ENCODE results near the gene EFHD2. TPM values are rescaled to one million over a fixed set of nuclear protein-coding genes. Genes with fewer than 3 reads are reported as not detected.

The EFHD2 gene
- total RNA-seq, 1 donor from 2014 or later, result 26.0 TPM

DNA sequence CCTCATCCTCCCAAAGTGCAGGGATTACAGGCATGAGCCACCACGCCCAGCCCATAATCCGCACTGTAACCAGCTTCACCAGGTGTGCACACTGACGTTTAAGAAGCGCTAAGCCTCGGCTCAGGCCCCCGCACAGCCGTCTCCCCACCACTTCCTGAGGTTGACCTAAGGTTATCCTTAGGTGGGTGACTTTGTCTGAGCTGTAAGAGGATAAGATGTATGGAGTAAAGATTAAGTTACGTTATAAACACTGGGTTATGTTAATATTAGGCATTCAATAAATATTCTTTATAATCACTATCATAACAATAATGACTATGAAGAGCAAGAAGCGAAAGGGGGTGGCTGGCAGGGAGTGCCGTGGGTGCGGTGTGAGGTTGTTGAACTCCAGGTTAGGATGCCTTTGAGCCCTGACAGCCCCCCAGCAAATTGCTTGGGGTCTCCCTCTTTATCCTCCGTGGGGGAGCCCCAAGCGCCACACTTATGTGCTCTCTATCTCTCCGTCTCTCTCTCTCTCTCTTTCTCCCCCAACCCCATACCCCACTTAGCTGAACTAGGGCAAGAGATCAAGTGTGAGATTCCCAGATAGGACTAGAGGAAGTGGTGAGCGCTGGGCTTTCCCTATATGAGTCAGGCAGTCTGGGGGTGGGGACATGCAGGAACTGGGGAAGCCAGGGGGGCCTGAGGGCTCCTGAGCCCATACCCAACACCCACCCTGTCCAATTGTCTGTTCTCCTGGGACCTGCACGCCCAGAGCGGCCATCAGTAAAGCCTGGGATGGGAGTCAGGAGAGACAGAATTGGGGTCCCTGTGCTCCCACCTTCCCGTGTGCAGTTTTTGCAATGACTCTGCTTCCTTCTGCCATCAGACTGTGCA lies 7.6 kb downstream of the EFHD2 start:
- Histone ChIP-seq H3K4me2 (ENCODE audit: low read length) (peak overlapping the region; percentile 76), H3K4me3 (ENCODE audit: insufficient read depth, low read depth, low read length) (no peak overlapping the region), H2AFZ (ENCODE audit: low read depth, low read length) (no peak overlapping the region), H3K4me1 (ENCODE audit: insufficient read depth, low read length) (peaks cover 45% of the 10 kb centered on the region), H4K20me1 (ENCODE audit: insufficient read depth, low read length) (peaks cover 64% of the 10 kb centered on the region), H3K9me3 (ENCODE audit: insufficient read depth, low read depth, low read length) (no peaks in the 10 kb centered on the region), H3K27ac (ENCODE audit: low read depth, low read length) (peak overlapping the region; percentile 43), H3K9ac (ENCODE audit: low read length) (peak overlapping the region; percentile 17), H3K79me2 (ENCODE audit: insufficient read depth, low read length) (peaks cover 71% of the 10 kb centered on the region), H3K36me3 (ENCODE audit: insufficient read depth, low read length) (no peaks in the 10 kb centered on the region), H3K27me3 (ENCODE audit: insufficient read depth, low read length) (no peaks in the 10 kb centered on the region)
- peaks cover 27% of the 10 kb centered on the region for H3K4me1 Mint-ChIP-seq (ENCODE audit: low read depth, unreplicated experiment)
- peak overlapping the region; percentile 30 for H3K4me3 Mint-ChIP-seq (ENCODE audit: unreplicated experiment)
- H3K9me3 Mint-ChIP-seq (ENCODE audit: unreplicated experiment), result peaks cover 7% of the 10 kb centered on the region
- H3K27me3 Mint-ChIP-seq (ENCODE audit: low read depth, unreplicated experiment), result no peaks in the 10 kb centered on the region
- no peak for TF ChIP-seq EZH2 (IDR thresholded peaks at IDR 0.05; ENCODE audit: insufficient read depth, low read length)
- TF ChIP-seq, protein P1, sequence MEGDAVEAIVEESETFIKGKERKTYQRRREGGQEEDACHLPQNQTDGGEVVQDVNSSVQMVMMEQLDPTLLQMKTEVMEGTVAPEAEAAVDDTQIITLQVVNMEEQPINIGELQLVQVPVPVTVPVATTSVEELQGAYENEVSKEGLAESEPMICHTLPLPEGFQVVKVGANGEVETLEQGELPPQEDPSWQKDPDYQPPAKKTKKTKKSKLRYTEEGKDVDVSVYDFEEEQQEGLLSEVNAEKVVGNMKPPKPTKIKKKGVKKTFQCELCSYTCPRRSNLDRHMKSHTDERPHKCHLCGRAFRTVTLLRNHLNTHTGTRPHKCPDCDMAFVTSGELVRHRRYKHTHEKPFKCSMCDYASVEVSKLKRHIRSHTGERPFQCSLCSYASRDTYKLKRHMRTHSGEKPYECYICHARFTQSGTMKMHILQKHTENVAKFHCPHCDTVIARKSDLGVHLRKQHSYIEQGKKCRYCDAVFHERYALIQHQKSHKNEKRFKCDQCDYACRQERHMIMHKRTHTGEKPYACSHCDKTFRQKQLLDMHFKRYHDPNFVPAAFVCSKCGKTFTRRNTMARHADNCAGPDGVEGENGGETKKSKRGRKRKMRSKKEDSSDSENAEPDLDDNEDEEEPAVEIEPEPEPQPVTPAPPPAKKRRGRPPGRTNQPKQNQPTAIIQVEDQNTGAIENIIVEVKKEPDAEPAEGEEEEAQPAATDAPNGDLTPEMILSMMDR (IDR thresholded peaks at IDR 0.05; ENCODE audit: insufficient read depth, low read depth, low read length), result no peak
- peaks cover 20% of the 10 kb centered on the region for H3K36me3 Mint-ChIP-seq (ENCODE audit: low read depth, unreplicated experiment)
- DNase-seq (ENCODE audit: low read depth), result peak; percentile 74
- peak overlapping the region; percentile 42 for H3K27ac Mint-ChIP-seq (ENCODE audit: unreplicated experiment)
- FAIRE-seq, result no peak

DNA sequence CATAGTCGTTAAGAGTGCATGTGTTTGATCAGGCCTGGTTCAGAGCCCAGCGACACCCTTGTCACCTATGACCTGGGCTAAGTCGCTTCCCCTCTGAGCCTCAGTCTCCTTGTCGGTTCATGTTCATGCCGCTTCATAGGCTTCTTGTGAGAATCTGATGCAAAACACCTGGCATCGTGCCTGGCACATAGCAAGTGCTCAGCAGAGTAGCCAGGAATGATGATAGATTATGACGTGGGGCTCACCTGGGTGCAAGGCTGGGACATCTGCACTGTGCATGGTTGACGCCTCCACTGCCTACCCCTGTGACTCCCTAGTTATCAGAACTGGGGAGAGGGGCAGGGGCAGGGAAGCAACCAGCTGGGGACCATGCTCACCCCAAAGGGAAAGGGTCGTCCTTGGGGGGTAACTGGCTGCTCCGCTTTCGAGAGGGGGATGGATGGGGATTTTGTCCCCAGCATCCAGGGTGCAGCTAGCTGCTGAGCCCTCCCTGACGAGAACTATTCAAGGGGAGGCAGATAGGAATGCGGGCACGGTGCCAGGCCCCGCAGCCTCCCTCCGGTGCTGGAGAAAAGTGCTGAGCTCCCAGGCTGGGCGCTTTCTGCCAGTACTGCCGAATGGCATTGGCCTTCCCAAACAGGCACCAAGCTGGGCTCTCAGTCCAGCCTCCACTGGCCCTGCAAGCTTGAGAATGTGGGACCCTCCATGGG lies 9.3 kb downstream of the EFHD2 start:
- Histone ChIP-seq H2AFZ (ENCODE audit: low read depth, low read length) (peak overlapping the region; percentile 11), H4K20me1 (ENCODE audit: insufficient read depth, low read length) (peaks cover 60% of the 10 kb centered on the region), H3K9ac (ENCODE audit: low read length) (no peak overlapping the region), H3K4me1 (ENCODE audit: insufficient read depth, low read length) (peaks cover 40% of the 10 kb centered on the region), H3K27me3 (ENCODE audit: insufficient read depth, low read length) (no peaks in the 10 kb centered on the region), H3K9me3 (ENCODE audit: insufficient read depth, low read depth, low read length) (no peaks in the 10 kb centered on the region), H3K4me2 (ENCODE audit: low read length) (peak overlapping the region; percentile 57), H3K27ac (ENCODE audit: low read depth, low read length) (no peak overlapping the region), H3K4me3 (ENCODE audit: insufficient read depth, low read depth, low read length) (no peak overlapping the region), H3K36me3 (ENCODE audit: insufficient read depth, low read length) (no peaks in the 10 kb centered on the region), H3K79me2 (ENCODE audit: insufficient read depth, low read length) (peaks cover 63% of the 10 kb centered on the region)
- peak; percentile 44 for DNase-seq (ENCODE audit: low read depth)
- Mint-ChIP-seq H3K36me3 (ENCODE audit: low read depth, unreplicated experiment) (peaks cover 10% of the 10 kb centered on the region), H3K27me3 (ENCODE audit: low read depth, unreplicated experiment) (no peaks in the 10 kb centered on the region), H3K4me3 (ENCODE audit: unreplicated experiment) (no peak overlapping the region), H3K4me1 (ENCODE audit: low read depth, unreplicated experiment) (peaks cover 25% of the 10 kb centered on the region), H3K9me3 (ENCODE audit: unreplicated experiment) (peaks cover 7% of the 10 kb centered on the region), H3K27ac (ENCODE audit: unreplicated experiment) (no peak overlapping the region)
- FAIRE-seq, result no peak
- TF ChIP-seq, protein P1 (IDR thresholded peaks at IDR 0.05; ENCODE audit: insufficient read depth, low read depth, low read length), result no peak
- TF ChIP-seq EZH2 (IDR thresholded peaks at IDR 0.05; ENCODE audit: insufficient read depth, low read length), result no peak
